Measurements from ENCODE around the gene CYB5R4.
"Not testable (repeated sequence)": the region's sequence is repeated elsewhere in the genome, so short reads cannot be mapped to it uniquely, and the experiment has no call there.

Gene CYB5R4

GRCh38 chr6:83914953-83915352 lies 55.5 kb downstream of the CYB5R4 start:
- Mint-ChIP-seq H3K27me3 (no peaks in the 10 kb centered on the region), H3K4me3 (no peak overlapping the region), H3K27ac (no peak overlapping the region), H3K36me3 (peaks cover 17% of the 10 kb centered on the region), H3K9me3 (ENCODE audit: low read depth) (no peaks in the 10 kb centered on the region), H3K4me1 (ENCODE audit: low read depth) (peaks cover 2% of the 10 kb centered on the region)

GRCh38 chr6:83917001-83917400 lies 57.5 kb downstream of the CYB5R4 start:
- H3K4me3 Mint-ChIP-seq = no peak overlapping the region
- H3K9me3 Mint-ChIP-seq (ENCODE audit: low read depth) = no peaks in the 10 kb centered on the region
- no peak overlapping the region for H3K27ac Mint-ChIP-seq

DNA sequence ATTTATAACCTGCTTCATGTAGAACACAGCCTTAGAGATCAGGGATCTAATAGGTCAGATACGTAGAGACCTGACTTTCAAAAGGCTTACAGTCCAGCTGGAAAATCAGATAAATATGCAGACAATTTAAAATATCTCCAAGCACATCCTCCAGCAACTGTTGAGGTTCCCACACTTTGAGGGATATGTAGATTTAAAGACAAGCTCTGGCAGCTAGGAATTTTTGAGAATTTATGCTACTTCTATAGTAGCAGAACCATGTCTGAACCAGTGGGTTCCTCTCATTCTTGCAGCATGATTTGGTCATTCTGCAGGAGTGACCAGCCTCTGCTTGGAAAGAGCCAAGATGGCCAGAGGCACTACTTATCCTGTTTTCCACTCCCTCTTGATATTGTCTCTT lies 60.5 kb downstream of the CYB5R4 start:
- no peak overlapping the region for H3K27ac Mint-ChIP-seq
- no peak overlapping the region for H3K4me3 Mint-ChIP-seq
- H3K4me1 Mint-ChIP-seq (ENCODE audit: low read depth) = no peaks in the 10 kb centered on the region
- no peaks in the 10 kb centered on the region for H3K27me3 Mint-ChIP-seq
- no peaks in the 10 kb centered on the region for H3K9me3 Mint-ChIP-seq (ENCODE audit: low read depth)
- peaks cover 34% of the 10 kb centered on the region for H3K36me3 Mint-ChIP-seq

More at GRCh38 chr6:83917001-83917400, 57.5 kb downstream of the CYB5R4 start:
- H3K36me3 Mint-ChIP-seq = peaks cover 27% of the 10 kb centered on the region
- no peaks in the 10 kb centered on the region for H3K27me3 Mint-ChIP-seq
- peaks cover 2% of the 10 kb centered on the region for H3K4me1 Mint-ChIP-seq (ENCODE audit: low read depth)

DNA sequence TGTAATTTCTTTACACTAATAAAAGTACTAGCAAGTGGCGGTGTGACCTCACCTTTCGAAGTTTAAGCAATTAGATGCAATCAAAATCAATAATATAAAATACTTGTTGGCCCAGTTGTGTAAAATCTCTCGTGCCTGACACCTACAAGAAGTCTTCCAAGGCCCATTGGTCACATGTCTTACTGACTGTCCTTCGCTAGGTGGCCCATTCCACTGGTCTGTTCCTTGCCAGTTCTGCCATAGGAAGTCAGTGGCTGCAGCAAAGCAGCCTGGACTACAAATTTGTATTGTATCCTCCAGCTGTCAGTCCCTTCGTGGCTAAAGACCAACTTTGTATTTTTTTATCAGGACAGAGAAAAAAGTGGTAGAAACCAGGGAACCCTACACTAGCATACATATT lies 61.8 kb downstream of the CYB5R4 start:
- Mint-ChIP-seq H3K4me1 (ENCODE audit: low read depth) (no peaks in the 10 kb centered on the region), H3K27ac (no peak overlapping the region)

DNA sequence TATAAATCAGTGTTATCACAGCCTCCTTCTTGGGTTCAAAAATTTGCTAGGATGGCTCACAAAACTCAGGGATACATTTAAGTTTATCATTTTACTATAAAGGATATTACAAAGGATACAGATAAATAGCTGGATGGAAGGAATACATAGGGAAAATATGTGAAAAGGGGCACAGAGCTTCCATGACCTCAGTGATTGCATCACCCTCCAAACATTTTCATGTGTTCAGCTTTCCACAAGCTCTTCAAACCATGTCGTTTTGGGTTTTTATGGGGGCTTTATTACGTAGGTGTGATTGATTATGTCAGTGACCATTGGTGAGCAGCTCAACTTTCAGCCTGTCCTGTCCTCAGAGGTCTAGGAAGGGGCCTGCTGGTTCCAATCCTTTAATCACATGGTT lies 68.0 kb downstream of the CYB5R4 start:
- H3K27me3 Mint-ChIP-seq = no peaks in the 10 kb centered on the region
- no peaks in the 10 kb centered on the region for H3K9me3 Mint-ChIP-seq (ENCODE audit: low read depth)
- H3K36me3 Mint-ChIP-seq = peaks cover 45% of the 10 kb centered on the region
- no peak overlapping the region for H3K27ac Mint-ChIP-seq
- no peak overlapping the region for H3K4me3 Mint-ChIP-seq
- H3K4me1 Mint-ChIP-seq (ENCODE audit: low read depth) = no peaks in the 10 kb centered on the region

More for the DNA sequence above, 61.8 kb downstream of the CYB5R4 start:
- H3K9me3 Mint-ChIP-seq (ENCODE audit: low read depth) = no peaks in the 10 kb centered on the region
- H3K4me3 Mint-ChIP-seq = no peak overlapping the region
- no peaks in the 10 kb centered on the region for H3K27me3 Mint-ChIP-seq
- peaks cover 36% of the 10 kb centered on the region for H3K36me3 Mint-ChIP-seq

DNA sequence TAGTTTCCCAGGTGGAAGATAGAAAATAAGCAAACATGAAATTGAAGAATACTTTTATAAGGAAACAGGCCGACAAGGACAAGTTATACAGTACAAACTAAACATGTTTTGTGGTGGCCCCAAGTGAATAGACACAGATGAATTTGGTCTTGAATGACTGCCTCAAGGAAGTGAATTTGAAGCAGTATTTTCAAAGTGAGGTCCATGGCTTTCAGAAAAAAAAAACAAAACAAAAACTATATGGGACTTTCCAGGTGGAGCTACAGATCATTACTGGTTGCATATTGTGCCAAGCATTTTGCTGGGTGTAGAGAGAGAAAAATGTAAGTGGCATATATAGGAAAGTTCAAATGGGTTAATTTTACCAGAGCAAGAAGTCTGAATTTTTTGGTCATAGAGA lies 68.8 kb downstream of the CYB5R4 start:
- Mint-ChIP-seq H3K4me1 (ENCODE audit: low read depth) (no peaks in the 10 kb centered on the region), H3K36me3 (peaks cover 48% of the 10 kb centered on the region), H3K9me3 (ENCODE audit: low read depth) (no peaks in the 10 kb centered on the region), H3K27me3 (no peaks in the 10 kb centered on the region), H3K27ac (no peak overlapping the region), H3K4me3 (no peak overlapping the region)

GRCh38 chr6:83946201-83946833 lies 86.8 kb downstream of the CYB5R4 start:
- Mint-ChIP-seq H3K36me3 (peaks cover 32% of the 10 kb centered on the region), H3K9me3 (ENCODE audit: low read depth) (peaks cover 31% of the 10 kb centered on the region)
- H3K27ac Mint-ChIP-seq; H3K4me3 Mint-ChIP-seq; H3K27me3 Mint-ChIP-seq; H3K4me1 Mint-ChIP-seq (ENCODE audit: low read depth): not testable (repeated sequence)

GRCh38 chr6:83947983-83948382 lies 88.5 kb downstream of the CYB5R4 start:
- H3K27me3 Mint-ChIP-seq; H3K4me3 Mint-ChIP-seq; H3K27ac Mint-ChIP-seq; H3K4me1 Mint-ChIP-seq (ENCODE audit: low read depth): not testable (repeated sequence)
- Mint-ChIP-seq H3K9me3 (ENCODE audit: low read depth) (peaks cover 31% of the 10 kb centered on the region), H3K36me3 (peaks cover 34% of the 10 kb centered on the region)

DNA sequence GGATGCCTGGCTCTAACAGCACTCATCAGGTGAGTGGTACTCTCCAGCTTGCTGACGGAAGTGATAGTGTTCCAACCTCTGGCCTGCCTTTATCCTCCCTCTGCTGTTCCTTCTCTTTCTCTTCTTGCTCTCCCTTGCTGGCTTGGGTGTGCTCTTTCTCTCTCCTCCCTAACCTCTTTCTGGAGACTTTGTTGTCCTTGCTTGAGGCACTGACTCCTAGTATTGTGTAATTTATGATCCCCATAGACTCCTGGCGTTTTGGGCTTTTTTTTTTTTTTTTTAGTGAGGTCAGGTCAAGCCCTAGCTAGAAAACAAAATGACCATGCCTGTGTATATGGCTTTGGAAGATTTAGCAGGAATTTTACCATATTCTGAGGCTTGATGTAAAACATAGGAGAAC lies 89.4 kb downstream of the CYB5R4 start:
- H3K9me3 Mint-ChIP-seq (ENCODE audit: low read depth) = peaks cover 31% of the 10 kb centered on the region
- no peak overlapping the region for H3K27ac Mint-ChIP-seq
- H3K4me1 Mint-ChIP-seq (ENCODE audit: low read depth) = no peaks in the 10 kb centered on the region
- no peaks in the 10 kb centered on the region for H3K27me3 Mint-ChIP-seq
- H3K36me3 Mint-ChIP-seq = peaks cover 34% of the 10 kb centered on the region
- no peak overlapping the region for H3K4me3 Mint-ChIP-seq

DNA sequence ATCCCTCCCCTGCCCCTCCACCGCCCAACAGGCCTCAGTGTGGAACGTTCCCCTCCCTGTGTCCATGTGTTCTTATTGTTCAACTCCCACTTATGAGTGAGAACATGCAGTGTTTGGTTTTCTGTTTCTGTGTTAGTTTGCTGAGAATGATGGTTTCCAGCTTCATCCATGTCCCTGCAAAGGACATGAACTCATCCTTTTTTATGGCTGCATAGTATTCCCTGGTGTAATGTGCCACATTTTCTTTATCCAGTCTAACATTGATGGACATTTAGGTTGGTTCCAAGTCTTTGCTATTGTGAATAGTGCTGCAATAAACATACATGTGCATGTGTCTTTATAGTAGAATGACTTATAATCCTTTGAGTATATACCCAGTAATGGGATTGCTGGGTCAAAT lies 91.9 kb downstream of the CYB5R4 start:
- H3K4me1 Mint-ChIP-seq (ENCODE audit: low read depth); H3K4me3 Mint-ChIP-seq; H3K27me3 Mint-ChIP-seq; H3K27ac Mint-ChIP-seq: not testable (repeated sequence)
- Mint-ChIP-seq H3K36me3 (peaks cover 37% of the 10 kb centered on the region), H3K9me3 (ENCODE audit: low read depth) (peaks cover 16% of the 10 kb centered on the region)

DNA sequence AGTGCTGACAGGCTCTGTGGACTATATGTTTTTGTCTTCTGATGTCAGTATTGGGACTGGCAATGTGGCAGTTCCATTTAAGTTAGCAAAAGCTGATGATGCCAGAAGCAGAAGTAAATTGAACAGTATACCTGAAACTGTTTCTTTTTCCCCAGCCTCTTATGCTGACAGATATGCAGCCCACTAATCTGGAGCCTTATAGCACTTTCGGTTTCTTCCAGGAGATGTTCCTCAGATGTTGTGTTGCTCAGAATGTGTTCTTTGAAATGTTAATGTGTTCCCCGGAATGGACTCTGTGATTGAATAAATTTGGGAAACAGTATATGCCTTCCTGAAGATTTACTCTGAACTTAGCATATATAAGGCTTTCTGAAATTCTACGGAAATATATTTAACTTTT lies 93.3 kb downstream of the CYB5R4 start:
- peaks cover 40% of the 10 kb centered on the region for H3K36me3 Mint-ChIP-seq
- no peaks in the 10 kb centered on the region for H3K4me1 Mint-ChIP-seq (ENCODE audit: low read depth)
- H3K9me3 Mint-ChIP-seq (ENCODE audit: low read depth) = peaks cover 3% of the 10 kb centered on the region
- H3K27ac Mint-ChIP-seq = no peak overlapping the region
- no peaks in the 10 kb centered on the region for H3K27me3 Mint-ChIP-seq
- H3K4me3 Mint-ChIP-seq = no peak overlapping the region

- Mint-ChIP-seq H3K4me3 (no peak overlapping the region), H3K36me3 (peaks cover 48% of the 10 kb centered on the region), H3K9me3 (ENCODE audit: low read depth) (peaks cover 3% of the 10 kb centered on the region), H3K4me1 (ENCODE audit: low read depth) (no peaks in the 10 kb centered on the region), H3K27ac (no peak overlapping the region), H3K27me3 (no peaks in the 10 kb centered on the region)
These were observed 94.9 kb downstream of the CYB5R4 start for GRCh38 chr6:83954371-83954770.

GRCh38 chr6:83958241-83958685 lies 98.8 kb downstream of the CYB5R4 start:
- Mint-ChIP-seq H3K4me3 (no peak overlapping the region), H3K36me3 (peaks cover 55% of the 10 kb centered on the region), H3K9me3 (ENCODE audit: low read depth) (no peaks in the 10 kb centered on the region), H3K27ac (no peak overlapping the region), H3K4me1 (ENCODE audit: low read depth) (no peaks in the 10 kb centered on the region), H3K27me3 (no peaks in the 10 kb centered on the region)

DNA sequence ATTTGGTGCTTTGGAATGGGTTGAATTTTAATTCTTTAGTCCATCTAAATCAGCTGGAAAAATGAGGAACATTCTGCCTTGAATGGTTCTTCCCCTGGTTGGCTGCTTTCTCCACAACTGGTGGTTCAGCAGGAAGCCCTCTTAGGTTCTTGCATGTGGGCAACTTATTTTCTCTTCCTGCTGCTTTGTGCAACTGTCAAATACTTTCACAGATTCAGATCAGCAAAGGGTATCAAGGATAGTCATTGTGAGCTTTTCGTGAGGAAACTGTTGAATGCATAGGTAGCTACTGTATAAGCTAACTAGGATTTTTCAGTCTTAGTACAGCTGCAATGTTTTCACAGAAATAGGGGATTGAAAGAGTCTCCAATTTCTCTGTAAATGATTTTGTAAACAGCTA lies 101.2 kb downstream of the CYB5R4 start:
- no peaks in the 10 kb centered on the region for H3K27me3 Mint-ChIP-seq
- no peak overlapping the region for H3K4me3 Mint-ChIP-seq
- no peaks in the 10 kb centered on the region for H3K4me1 Mint-ChIP-seq (ENCODE audit: low read depth)
- H3K36me3 Mint-ChIP-seq = peaks cover 64% of the 10 kb centered on the region
- H3K27ac Mint-ChIP-seq = no peak overlapping the region
- peaks cover 8% of the 10 kb centered on the region for H3K9me3 Mint-ChIP-seq (ENCODE audit: low read depth)

DNA sequence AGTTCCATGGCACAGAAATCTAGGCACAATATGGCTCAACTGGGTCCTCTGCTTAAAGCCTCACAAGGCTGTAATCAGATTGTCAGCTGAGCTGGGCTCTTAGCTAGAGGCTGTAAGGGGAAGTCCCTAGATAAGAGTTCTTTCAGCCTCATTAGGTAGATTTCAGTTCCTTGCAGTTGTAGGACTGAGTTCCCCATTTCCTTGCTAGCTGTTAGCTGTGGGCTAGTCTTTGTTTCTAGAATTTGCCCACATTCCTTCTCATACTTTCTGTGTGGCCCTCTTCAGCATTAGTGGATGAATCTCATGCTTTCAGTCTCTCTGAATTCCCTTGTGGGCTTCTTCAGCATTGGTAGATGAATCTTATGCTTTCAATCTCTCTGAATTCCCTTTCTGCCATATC lies 103.1 kb downstream of the CYB5R4 start:
- peaks cover 12% of the 10 kb centered on the region for H3K9me3 Mint-ChIP-seq (ENCODE audit: low read depth)

DNA sequence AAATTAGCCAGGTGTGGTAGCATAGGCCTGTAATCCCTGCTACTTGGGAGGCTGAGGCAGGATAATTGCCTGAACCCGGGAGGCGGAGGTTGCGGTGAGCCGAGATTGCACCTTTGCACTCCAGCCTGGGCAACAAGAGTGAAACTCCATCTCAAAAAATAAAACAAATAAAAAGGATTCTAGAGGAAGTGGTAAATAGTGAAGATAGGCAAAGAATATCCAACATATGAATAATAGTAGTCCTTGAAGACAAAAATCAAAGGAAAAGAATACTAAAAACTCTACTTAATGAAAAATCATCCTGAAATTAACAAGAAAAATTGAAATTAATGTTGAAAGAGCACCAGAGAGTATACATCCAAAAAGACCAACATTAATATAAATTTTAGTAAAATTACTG lies 107.0 kb downstream of the CYB5R4 start:
- Mint-ChIP-seq H3K36me3 (peaks cover 38% of the 10 kb centered on the region), H3K4me1 (ENCODE audit: low read depth) (no peaks in the 10 kb centered on the region), H3K27ac (no peak overlapping the region), H3K9me3 (ENCODE audit: low read depth) (peaks cover 29% of the 10 kb centered on the region), H3K27me3 (no peaks in the 10 kb centered on the region), H3K4me3 (no peak overlapping the region)

More for the DNA sequence above, 103.1 kb downstream of the CYB5R4 start:
- Mint-ChIP-seq H3K4me3 (no peak overlapping the region), H3K27ac (no peak overlapping the region), H3K4me1 (ENCODE audit: low read depth) (no peaks in the 10 kb centered on the region), H3K36me3 (peaks cover 58% of the 10 kb centered on the region), H3K27me3 (no peaks in the 10 kb centered on the region)
